Prostate gland (tissue), 2 donors: ENCODE measurements around the gene NR2C2. TPM values are rescaled to one million over a fixed set of nuclear protein-coding genes. Genes with fewer than 3 reads are reported as not detected.

Experiments
- DNase-seq: peaks from one replicate; pipeline ENCODE4 v3.0.0-alpha.2; 2019; ENCODE audit warnings: low spot score
- H3K27ac ChIP-seq, 2 donors: fragments of 200-600 bp; sonication (generic); 2 replicates each; pipeline ENCODE4 v1.5.1; 2017 to 2019
- H3K27me3 ChIP-seq: fragments of 200-600 bp; sonication (generic); replicated peaks from 2 replicates; pipeline ENCODE4 v1.5.1; 2019; ENCODE audit not compliant: insufficient read depth
- H3K36me3 ChIP-seq, 2 donors: fragments of 200-600 bp; sonication (generic); 1 replicate in 1 of 2; 2 replicates in 1 of 2; pipeline versions ENCODE4 v1.5.1 to v1.8.1; 2017 to 2019
- H3K4me1 ChIP-seq: fragments of 200-600 bp; sonication (generic); replicated peaks from 2 replicates; pipeline ENCODE4 v1.5.1; 2019
- H3K4me3 ChIP-seq, 2 donors: fragments of 200-600 bp; sonication (generic); 2 replicates each; pipeline ENCODE4 v1.5.1; 2017 to 2019
- H3K9me3 ChIP-seq: fragments of 200-600 bp; sonication (generic); 2 replicates; pipeline ENCODE4 v1.5.1; 2017
- POLR2A ChIP-seq: fragments of 450-650 bp; IDR thresholded peaks from one replicate; pipeline ENCODE4 v1.6.1; 2016; ENCODE audit warnings: antibody characterized with exemption, mild to moderate bottlenecking
- POLR2AphosphoS5 ChIP-seq: sonication (generic); formaldehyde crosslinking; IDR thresholded peaks from one replicate; pipeline ENCODE4 v1.6.1; 2017; ENCODE audit warnings: antibody characterized with exemption
- WGBS: methylation state at CpG from one replicate; pipeline ENCODE4 v1.1.5; 2018; 5-methylcytosine and 5-hydroxymethylcytosine counted together
- intact Hi-C: fragments of 100-400 bp; cut with DNase I; formaldehyde crosslinking; loops from one replicate; pipeline ENCODE4 v1.14.2; 2022
- total RNA-seq, 2 donors: library from RNA; depleted of rRNA; stranded (reverse); fragments of >200 nt; gene quantifications; one replicate each; pipeline ENCODE4 v1.1.0, GENCODE V29; 2016
- TF ChIP-seq, protein P1 (sequence below), 4 experiments: fragments of 200-600 bp in 2 of 4; fragments of 450-650 bp in 2 of 4; sonication (generic) in 2 of 4; IDR thresholded peaks; 1 replicate in 3 of 4; 2 replicates in 1 of 4; pipeline ENCODE4 v1.5.1; 2016 to 2019; ENCODE audit warnings: antibody characterized with exemption in 4 of 4, mild to moderate bottlenecking in 2 of 4, moderate library complexity in 2 of 4

Gene NR2C2
- total RNA-seq, 2 donors from 2014 or later: 36.8 to 78.5 TPM

DNA sequence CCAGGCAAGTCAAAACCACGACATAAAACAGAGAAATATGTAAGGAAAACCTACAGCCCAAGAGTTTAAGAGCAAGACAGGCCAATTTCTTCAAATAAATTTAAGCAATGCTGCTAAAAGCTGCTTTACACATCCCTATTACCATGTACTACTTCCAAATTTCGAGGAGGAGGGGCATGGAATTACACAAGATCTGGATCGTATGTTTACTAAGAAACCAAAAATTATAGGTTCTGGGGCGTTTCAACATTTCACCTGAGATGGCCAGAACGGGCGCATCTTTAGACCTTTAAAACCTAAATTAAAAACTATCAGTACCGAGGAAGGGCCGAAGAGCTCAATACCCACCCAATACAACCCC lies 664 bp upstream of the NR2C2 start:
- peak overlapping the region; percentile 91 to 93 for H3K4me3 ChIP-seq
- no peaks in the 10 kb centered on the region for H3K9me3 ChIP-seq
- no peak for DNase-seq
- 0% methylated on average over 8 of the region's 8 CpGs for WGBS
- H3K36me3 ChIP-seq: peaks cover 0 to 5% of the 10 kb centered on the region in 2 donors
- H3K27ac ChIP-seq: peak overlapping the region; percentile 98 to 99
- H3K27me3 ChIP-seq: no peaks in the 10 kb centered on the region
- peaks cover 7% of the 10 kb centered on the region for H3K4me1 ChIP-seq
- no peak for TF ChIP-seq POLR2AphosphoS5
- no peak for TF ChIP-seq POLR2A
- TF ChIP-seq, protein P1, sequence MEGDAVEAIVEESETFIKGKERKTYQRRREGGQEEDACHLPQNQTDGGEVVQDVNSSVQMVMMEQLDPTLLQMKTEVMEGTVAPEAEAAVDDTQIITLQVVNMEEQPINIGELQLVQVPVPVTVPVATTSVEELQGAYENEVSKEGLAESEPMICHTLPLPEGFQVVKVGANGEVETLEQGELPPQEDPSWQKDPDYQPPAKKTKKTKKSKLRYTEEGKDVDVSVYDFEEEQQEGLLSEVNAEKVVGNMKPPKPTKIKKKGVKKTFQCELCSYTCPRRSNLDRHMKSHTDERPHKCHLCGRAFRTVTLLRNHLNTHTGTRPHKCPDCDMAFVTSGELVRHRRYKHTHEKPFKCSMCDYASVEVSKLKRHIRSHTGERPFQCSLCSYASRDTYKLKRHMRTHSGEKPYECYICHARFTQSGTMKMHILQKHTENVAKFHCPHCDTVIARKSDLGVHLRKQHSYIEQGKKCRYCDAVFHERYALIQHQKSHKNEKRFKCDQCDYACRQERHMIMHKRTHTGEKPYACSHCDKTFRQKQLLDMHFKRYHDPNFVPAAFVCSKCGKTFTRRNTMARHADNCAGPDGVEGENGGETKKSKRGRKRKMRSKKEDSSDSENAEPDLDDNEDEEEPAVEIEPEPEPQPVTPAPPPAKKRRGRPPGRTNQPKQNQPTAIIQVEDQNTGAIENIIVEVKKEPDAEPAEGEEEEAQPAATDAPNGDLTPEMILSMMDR (IDR thresholded peaks at IDR 0.05): no peak
- intact Hi-C loops: no loop called here

DNA sequence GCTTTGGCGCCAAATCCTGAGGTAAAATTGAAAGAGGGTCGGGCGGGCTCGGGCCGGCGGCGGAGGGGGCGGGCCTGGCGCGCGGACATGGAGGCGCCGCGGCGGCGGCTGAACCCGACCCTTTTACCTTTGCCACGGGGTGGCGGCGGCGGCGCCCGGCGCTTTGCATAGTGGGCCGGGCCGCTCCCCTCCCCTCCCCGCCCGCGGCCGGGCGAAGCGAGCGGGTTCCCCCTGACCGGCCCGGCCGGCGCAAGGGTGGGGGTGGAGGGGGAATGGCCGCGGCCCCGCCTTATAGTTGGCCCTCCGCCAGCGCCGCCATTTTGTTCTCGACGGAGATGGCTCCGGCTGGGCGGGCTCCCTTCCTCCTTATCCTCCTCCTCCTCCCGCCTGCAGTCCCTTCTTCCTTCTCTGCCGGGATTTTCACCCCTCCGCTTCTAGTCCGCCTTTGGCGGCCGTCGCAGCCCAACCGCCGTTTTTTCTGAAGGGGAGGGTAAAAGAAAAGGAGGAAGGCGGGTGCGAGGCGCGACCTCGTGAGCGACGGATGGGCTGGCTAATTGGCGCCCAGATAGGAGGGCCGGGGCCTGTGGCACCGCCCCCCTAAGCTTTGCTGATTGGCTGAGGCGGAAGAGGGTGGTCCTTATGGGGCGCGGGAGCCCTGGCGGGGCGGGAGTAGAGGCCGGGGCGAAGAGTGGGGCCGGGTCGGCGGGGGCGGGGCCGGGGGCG lies 664 bp downstream of the NR2C2 start:
- H3K27ac ChIP-seq: peak overlapping the region; percentile 98 to 99
- no peak for TF ChIP-seq POLR2A
- TF ChIP-seq, protein P1 (IDR thresholded peaks at IDR 0.05): no peak
- peak; percentile 81 for TF ChIP-seq POLR2AphosphoS5
- no peaks in the 10 kb centered on the region for H3K27me3 ChIP-seq
- peak overlapping the region; percentile 91 to 93 for H3K4me3 ChIP-seq
- under 1% methylated on average over 69 of the region's 79 CpGs for WGBS
- peaks cover 7% of the 10 kb centered on the region for H3K4me1 ChIP-seq
- peak; percentile 98 for DNase-seq
- intact Hi-C loops: no loop called here
- no peaks in the 10 kb centered on the region for H3K9me3 ChIP-seq
- H3K36me3 ChIP-seq: peaks cover 0 to 5% of the 10 kb centered on the region in 2 donors

DNA sequence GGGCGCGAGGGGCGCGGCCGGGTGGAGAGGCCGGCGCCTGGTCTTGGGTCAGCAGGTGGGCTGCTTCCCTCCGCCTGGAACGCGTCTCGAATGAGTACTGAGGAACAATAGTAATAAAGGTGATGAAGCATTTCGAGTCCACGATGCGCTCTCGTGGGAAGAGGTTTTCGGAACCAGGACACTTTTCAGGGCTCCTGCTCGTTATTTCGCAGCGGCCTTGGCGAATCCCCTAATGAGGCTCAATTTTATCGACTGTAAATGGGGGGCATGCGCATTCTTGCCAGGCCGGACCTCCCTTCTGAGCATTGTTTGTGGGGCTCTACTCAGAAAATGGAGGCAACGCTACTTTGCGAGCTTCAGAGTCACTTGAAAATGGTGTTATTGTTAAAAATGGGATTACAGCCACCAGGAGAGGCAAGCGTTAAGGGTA lies 1.2 kb downstream of the NR2C2 start:
- peak overlapping the region; percentile 98 to 99 for H3K27ac ChIP-seq
- H3K9me3 ChIP-seq: no peaks in the 10 kb centered on the region
- H3K4me3 ChIP-seq: peak overlapping the region; percentile 91 to 93
- TF ChIP-seq POLR2A: peak; percentile 19
- TF ChIP-seq POLR2AphosphoS5: no peak
- TF ChIP-seq, protein P1 (IDR thresholded peaks at IDR 0.05): no peak
- no peak for DNase-seq
- 1% methylated on average over 25 of the region's 26 CpGs for WGBS
- peaks cover 7% of the 10 kb centered on the region for H3K4me1 ChIP-seq
- no peaks in the 10 kb centered on the region for H3K27me3 ChIP-seq
- H3K36me3 ChIP-seq: peaks cover 0 to 1% of the 10 kb centered on the region in 2 donors
- intact Hi-C loops: no loop called here

DNA sequence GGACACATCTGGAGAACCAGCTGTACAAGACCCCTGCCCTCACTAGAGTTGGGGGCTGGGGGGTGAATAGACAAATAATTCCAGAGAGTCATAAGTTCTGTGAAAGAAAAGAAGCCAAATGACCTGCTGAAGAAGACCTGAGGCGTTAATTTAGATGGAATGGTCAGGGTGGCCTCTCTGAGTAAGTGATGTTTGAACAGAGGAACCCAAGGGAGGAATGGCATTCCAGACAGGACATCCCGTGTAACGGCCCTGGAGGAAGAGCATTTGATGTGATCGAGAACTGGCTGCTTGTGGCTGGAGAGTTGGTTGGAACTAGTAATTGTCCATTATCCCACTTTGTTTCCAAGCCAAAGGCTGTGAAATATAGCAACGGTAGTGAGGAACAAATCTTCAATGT lies 1.7 kb downstream of the NR2C2 start:
- TF ChIP-seq POLR2A: no peak
- TF ChIP-seq, protein P1 (IDR thresholded peaks at IDR 0.05): no peak
- TF ChIP-seq POLR2AphosphoS5: no peak
- Histone ChIP-seq H3K27me3 (no peaks in the 10 kb centered on the region), H3K9me3 (no peaks in the 10 kb centered on the region), H3K27ac (peak overlapping the region; percentile 98 to 99), H3K4me3 (peak overlapping the region; percentile 91 to 93), H3K4me1 (peaks cover 7% of the 10 kb centered on the region), H3K36me3 (no peaks in the 10 kb centered on the region)
- DNase-seq: no peak
- 24% methylated on average over 5 of the region's 5 CpGs for WGBS
- intact Hi-C loops: no loop called here

DNA sequence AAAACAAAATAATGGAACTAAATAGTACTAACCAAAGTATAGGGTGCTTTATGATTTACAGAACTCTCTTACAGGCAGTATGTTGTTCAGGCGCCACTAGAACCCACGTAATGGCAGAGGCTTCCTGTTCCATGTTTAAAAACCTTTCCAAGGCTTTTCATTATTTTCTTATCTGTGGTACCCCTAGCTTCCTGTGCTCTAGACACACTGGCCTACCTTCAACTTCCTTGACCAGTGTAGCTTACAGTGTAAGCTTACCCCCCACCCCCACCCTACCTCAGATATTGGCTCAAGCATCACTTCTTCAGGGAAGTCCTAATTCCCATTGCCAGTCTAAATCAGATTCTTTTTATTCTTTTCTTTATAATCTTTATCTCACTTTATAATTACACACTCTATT lies 2.9 kb downstream of the NR2C2 start:
- H3K36me3 ChIP-seq: no peaks in the 10 kb centered on the region
- DNase-seq: no peak
- TF ChIP-seq POLR2AphosphoS5 (no peak), POLR2A (no peak)
- TF ChIP-seq, protein P1 (IDR thresholded peaks at IDR 0.05): no peak
- H3K4me3 ChIP-seq: no peak overlapping the region
- no peak overlapping the region for H3K27ac ChIP-seq
- no peaks in the 10 kb centered on the region for H3K27me3 ChIP-seq
- intact Hi-C loops: no loop called here
- H3K9me3 ChIP-seq: no peaks in the 10 kb centered on the region
- 84% methylated on average over 2 of the region's 2 CpGs for WGBS
- peaks cover 7% of the 10 kb centered on the region for H3K4me1 ChIP-seq
